Bronchial epithelial cell (primary cell): ENCODE results near the gene LAMC1. TPM values are rescaled to one million over a fixed set of nuclear protein-coding genes. Genes with fewer than 3 reads are reported as not detected.

Experiments
- DNase-seq: peaks from one replicate; pipeline ENCODE4 v3.0.0-alpha.2; 2010; ENCODE audit warnings: low read depth
- FAIRE-seq: peaks from 2 replicates; lab custom pipeline; 2011; peaks lifted over from hg19 to GRCh38; lab: Jason Lieb, UNC
- H3K27me3 ChIP-seq: 2 replicates; pipeline ENCODE4 v1.5.1; 2011; ENCODE audit warnings: low read length; ENCODE audit not compliant: control insufficient read depth, insufficient read depth
- H3K36me3 ChIP-seq: 2 replicates; pipeline ENCODE4 v1.5.1; 2011; ENCODE audit warnings: low read length; ENCODE audit not compliant: control insufficient read depth, insufficient read depth
- H3K4me3 ChIP-seq: 2 replicates; pipeline ENCODE4 v1.5.1; 2011; ENCODE audit warnings: mild to moderate bottlenecking, low read depth, low read length, control low read depth
- total RNA-seq: library from RNA; depleted of rRNA; stranded (reverse); fragments of >200 nt; gene quantifications from 2 replicates; pipeline ENCODE4 v1.2.1, GENCODE V29; 2014
- TF ChIP-seq, protein P1 (sequence below): IDR thresholded peaks from 2 replicates; pipeline ENCODE4 v1.5.1; 2011; ENCODE audit warnings: mild to moderate bottlenecking, moderate library complexity, low read length, control low read depth, inconsistent platforms; ENCODE audit not compliant: insufficient read depth, severe bottlenecking

The LAMC1 gene
- total RNA-seq, 1 donor from 2014 or later: 219 TPM

DNA sequence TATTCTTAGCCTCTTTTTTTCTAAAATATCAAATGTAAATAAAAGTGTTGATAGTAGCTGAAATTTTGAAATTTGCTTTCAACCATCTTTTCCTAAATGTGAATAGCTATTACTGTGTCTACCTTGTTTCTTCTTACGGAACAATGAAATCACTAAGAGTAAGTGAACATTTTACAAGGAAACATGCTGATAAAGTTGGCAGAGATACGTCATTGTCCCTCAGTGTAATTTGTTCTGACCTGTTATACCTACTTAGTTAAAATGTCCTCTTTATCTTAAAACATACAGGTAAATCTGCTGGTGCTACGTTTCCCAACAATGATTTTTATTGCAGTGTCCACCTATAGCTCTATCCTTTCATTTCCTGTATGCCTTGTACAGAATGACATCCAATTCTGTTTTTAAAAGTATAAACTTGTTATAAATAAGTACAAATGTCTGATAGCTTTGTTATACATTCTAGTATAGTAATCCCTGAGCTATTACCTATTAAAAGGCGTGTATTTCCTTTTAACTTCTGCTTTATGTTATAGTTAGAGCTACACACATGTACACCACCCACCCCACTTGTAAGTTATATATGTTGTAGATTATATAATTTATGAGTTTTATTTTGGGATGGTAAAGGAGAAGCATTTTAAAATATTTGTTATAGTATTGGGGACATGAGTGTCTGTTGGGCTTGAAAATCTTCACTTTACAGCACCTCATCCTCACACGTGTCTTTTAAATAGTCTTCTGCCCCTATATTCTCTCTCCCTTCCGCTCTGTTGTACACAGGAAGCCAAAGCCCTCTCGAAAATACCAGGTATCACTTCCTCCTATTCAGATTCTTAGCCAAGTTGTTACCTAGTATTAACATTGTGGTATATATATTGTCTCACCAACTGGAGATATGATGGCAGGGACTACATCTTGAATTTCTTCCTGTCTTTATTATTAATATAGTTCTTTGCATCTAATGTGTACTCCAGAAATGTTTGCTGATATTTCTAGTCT lies 25.2 kb downstream of the LAMC1 start:
- TF ChIP-seq, protein P1, sequence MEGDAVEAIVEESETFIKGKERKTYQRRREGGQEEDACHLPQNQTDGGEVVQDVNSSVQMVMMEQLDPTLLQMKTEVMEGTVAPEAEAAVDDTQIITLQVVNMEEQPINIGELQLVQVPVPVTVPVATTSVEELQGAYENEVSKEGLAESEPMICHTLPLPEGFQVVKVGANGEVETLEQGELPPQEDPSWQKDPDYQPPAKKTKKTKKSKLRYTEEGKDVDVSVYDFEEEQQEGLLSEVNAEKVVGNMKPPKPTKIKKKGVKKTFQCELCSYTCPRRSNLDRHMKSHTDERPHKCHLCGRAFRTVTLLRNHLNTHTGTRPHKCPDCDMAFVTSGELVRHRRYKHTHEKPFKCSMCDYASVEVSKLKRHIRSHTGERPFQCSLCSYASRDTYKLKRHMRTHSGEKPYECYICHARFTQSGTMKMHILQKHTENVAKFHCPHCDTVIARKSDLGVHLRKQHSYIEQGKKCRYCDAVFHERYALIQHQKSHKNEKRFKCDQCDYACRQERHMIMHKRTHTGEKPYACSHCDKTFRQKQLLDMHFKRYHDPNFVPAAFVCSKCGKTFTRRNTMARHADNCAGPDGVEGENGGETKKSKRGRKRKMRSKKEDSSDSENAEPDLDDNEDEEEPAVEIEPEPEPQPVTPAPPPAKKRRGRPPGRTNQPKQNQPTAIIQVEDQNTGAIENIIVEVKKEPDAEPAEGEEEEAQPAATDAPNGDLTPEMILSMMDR: no peak
- no peak for FAIRE-seq
- Histone ChIP-seq H3K27me3 (no peaks in the 10 kb centered on the region), H3K4me3 (no peak overlapping the region), H3K36me3 (no peaks in the 10 kb centered on the region)
- DNase-seq: no peak

DNA sequence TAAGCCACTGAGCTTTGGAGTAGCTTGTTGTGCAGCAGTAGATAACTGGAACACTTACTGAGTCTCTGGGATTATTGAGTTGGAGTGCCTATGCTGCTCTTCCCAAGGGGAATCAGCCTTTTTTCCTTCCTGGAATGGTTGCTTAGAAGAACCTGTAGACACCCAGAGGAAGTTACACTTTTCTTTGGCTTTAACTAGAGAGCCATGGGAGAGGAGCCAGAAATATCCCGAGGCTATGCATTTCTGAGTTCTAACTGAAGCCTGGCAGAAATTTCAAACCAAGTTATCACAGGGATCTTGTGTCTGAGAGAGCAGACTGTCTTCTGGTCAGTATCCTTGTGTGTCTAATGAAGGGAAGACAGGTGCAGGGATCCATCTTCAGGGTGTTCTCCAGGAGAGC lies 28.3 kb downstream of the LAMC1 start:
- H3K27me3 ChIP-seq: no peaks in the 10 kb centered on the region
- no peak for DNase-seq
- no peak overlapping the region for H3K4me3 ChIP-seq
- H3K36me3 ChIP-seq: no peaks in the 10 kb centered on the region
- no peak for FAIRE-seq
- TF ChIP-seq, protein P1: no peak

DNA sequence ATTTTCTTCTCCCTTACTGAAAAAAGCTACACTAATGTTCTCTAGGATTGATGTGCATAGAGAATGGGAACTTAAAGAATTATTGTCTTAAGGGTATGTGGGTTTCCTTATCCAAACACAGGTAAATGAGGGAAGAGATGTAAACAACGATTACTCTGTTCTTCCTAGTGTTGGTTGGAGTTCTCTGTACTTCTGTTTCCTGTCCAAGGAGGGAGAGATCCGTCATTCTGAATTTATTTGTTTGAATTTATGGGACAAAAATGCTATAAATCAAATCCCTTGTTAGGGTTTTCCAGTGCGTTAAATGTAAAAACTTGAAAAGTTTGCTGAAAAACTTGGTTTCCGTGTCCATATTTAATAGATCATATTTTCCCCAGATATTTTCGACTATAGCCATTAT lies 29.6 kb downstream of the LAMC1 start:
- FAIRE-seq: no peak
- H3K36me3 ChIP-seq: no peaks in the 10 kb centered on the region
- no peaks in the 10 kb centered on the region for H3K27me3 ChIP-seq
- H3K4me3 ChIP-seq: no peak overlapping the region
- TF ChIP-seq, protein P1: no peak
- DNase-seq: no peak

DNA sequence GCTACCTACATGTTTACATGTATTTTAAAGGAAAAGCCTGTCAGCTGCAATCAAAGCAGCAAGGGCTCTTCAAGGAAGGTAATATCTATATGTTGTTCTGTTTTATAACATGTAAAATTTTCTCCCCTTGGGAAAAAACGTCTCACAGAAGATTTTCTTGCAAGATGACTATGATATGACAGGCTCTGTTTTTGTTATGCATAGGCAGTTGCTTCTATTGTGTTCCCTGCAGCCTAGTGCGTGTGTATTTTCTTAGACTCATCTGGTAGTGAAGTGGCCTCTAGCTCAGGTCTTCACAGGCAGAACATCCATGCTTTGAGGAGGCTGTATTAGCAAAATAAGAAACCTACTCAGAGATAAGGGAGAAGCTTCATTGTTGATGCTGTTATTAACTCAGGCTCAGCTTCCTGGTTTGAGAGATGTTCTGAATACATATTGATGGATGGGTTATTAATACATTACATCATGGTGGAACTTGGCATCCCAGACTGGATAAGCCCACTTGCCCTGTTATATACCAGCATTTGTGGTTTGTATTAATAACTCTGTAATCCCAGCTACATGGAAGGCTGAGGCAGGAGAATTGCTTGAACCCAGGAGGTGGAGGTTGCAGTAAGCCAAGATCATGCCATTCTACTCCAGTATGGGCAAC lies 35.8 kb downstream of the LAMC1 start:
- FAIRE-seq (no peak), DNase-seq (no peak)
- Histone ChIP-seq H3K27me3 (no peaks in the 10 kb centered on the region), H3K36me3 (no peaks in the 10 kb centered on the region), H3K4me3 (no peak overlapping the region)
- TF ChIP-seq, protein P1: no peak

DNA sequence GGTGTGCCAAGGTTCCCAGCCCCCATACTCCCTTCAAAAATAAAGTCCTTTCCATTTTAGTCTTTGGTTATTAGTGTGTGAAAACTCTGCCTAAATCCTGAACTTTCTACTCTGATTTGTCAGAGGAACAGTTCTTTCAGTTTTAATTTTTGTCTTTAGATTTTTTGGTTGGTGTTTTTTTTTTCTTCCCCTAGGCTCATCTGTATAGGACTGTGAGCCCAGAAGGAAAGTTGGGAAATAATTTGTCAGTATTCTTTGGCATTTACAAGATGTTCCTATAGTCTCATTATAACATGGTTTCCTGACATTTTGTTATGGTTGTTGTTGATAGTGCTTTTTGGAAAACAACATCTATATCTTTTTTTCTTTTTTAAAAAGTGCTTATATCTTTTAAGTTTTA lies 38.0 kb downstream of the LAMC1 start:
- H3K4me3 ChIP-seq: no peak overlapping the region
- DNase-seq (no peak), FAIRE-seq (no peak)
- no peaks in the 10 kb centered on the region for H3K27me3 ChIP-seq
- H3K36me3 ChIP-seq: no peaks in the 10 kb centered on the region
- TF ChIP-seq, protein P1: no peak
